Measurements from ENCODE around the gene CDCA5.

GRCh38 chr11:65066315-65066714, 17.5 kb downstream of the CDCA5 start:
- TF ChIP-seq POLR2AphosphoS5 (IDR thresholded peaks at IDR 0.05; ENCODE audit: borderline replicate concordance, low read depth, low read length) = no peak
- no peak for TF ChIP-seq EZH2 (IDR thresholded peaks at IDR 0.05)
